ENCODE measurements around the gene GRIK2.

GRCh38 chr6:101783287-101783686, 389.8 kb downstream of the GRIK2 start:
- TF ChIP-seq, protein P1, sequence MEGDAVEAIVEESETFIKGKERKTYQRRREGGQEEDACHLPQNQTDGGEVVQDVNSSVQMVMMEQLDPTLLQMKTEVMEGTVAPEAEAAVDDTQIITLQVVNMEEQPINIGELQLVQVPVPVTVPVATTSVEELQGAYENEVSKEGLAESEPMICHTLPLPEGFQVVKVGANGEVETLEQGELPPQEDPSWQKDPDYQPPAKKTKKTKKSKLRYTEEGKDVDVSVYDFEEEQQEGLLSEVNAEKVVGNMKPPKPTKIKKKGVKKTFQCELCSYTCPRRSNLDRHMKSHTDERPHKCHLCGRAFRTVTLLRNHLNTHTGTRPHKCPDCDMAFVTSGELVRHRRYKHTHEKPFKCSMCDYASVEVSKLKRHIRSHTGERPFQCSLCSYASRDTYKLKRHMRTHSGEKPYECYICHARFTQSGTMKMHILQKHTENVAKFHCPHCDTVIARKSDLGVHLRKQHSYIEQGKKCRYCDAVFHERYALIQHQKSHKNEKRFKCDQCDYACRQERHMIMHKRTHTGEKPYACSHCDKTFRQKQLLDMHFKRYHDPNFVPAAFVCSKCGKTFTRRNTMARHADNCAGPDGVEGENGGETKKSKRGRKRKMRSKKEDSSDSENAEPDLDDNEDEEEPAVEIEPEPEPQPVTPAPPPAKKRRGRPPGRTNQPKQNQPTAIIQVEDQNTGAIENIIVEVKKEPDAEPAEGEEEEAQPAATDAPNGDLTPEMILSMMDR (IDR thresholded peaks at IDR 0.05; ENCODE audit: extremely low read depth in 1 of 2, insufficient read depth in 1 of 2, low read depth in 1 of 2, low read length in 2 of 2): no peak
- TF ChIP-seq POLR2AphosphoS5 (IDR thresholded peaks at IDR 0.05; ENCODE audit: insufficient read depth, low read depth, low read length) (no peak), POLR2A (IDR thresholded peaks at IDR 0.05; ENCODE audit: low read depth, low read length) (no peak), EZH2 (IDR thresholded peaks at IDR 0.05; ENCODE audit: borderline replicate concordance, low read depth, low read length, severe bottlenecking) (no peak), GATA2 (IDR thresholded peaks at IDR 0.05; ENCODE audit: insufficient read depth, insufficient read length, low read depth, low read length) (no peak)
- TF ChIP-seq, protein P2, sequence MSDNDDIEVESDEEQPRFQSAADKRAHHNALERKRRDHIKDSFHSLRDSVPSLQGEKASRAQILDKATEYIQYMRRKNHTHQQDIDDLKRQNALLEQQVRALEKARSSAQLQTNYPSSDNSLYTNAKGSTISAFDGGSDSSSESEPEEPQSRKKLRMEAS (IDR thresholded peaks at IDR 0.05; ENCODE audit: insufficient read depth, insufficient read length): no peak

Data from endothelial cell of umbilical vein (primary cell).